AG08396 (cell line): ENCODE data around the gene CRYBG1.
"Not testable (repeated sequence)": the region's sequence is repeated elsewhere in the genome, so short reads cannot be mapped to it uniquely, and the experiment has no call there.

Experiments
- DNase-seq: peaks from one replicate; pipeline ENCODE4 v3.0.0; 2012; ENCODE audit warnings: low spot score, mixed read lengths

CRYBG1 gene

DNA sequence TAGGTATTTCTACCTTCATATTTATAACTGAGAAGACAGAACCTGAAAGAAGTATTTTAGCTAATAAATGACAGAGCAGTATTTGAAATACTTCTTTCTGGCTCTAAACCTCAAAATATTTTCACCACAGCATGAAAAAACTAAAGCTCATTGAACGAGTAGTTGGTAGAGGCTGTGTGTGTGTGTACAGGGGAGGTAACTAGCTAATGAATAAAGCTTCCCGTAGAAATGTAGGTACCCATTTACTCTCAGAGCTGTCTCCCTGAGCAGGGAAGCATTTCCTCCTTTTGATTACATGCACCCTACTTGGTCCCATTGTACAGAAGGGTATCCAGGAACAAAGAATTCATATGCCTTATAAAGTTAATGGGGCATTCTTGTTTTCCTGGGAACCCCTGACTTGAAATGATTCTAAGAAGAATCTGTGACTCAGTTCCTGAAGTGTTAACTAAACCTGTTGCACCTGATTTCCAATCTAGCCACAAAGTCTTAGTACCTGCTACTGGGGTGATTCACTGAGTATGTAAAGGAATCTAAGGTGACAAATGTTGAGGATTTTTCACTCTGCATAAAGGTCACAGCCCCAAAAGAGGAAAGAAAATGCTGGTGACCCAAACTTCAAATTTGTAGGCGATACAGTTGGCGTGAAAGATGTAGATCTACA lies 12.5 kb downstream of the CRYBG1 start:
- no peak for DNase-seq

DNA sequence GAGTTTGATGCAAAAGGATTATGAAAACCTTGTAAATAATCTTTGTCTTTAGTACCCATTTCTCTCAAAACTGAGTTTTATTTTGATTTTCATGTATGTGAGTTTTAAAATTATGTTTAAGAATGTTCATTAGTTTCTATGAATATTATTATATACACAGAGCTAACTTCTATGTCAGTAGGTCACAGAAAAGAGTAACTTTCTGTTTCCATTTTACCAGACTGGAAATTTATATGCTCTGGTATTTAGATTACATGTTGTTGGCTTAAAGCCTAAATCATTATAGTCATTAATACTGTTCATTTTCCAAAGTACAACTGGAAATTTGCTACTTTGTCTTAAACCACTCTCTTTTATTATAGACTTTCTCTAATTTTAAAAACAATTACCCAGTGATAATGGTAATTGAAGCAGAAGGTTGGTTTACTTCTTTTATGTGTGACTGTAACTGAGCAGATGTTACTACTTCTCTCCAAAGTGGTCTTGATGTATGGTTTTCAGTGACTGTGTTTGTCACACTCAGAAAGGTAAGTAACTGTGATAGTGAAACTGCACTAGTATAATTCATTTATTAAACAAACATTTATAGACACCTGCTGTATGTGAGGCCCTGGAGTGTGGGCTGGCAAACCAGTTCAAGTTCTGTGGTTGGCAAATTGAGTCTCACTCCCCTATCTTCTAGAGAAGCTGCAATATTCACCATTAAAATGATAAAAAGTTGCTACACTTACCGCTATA lies 13.2 kb downstream of the CRYBG1 start:
- DNase-seq, result no peak

DNA sequence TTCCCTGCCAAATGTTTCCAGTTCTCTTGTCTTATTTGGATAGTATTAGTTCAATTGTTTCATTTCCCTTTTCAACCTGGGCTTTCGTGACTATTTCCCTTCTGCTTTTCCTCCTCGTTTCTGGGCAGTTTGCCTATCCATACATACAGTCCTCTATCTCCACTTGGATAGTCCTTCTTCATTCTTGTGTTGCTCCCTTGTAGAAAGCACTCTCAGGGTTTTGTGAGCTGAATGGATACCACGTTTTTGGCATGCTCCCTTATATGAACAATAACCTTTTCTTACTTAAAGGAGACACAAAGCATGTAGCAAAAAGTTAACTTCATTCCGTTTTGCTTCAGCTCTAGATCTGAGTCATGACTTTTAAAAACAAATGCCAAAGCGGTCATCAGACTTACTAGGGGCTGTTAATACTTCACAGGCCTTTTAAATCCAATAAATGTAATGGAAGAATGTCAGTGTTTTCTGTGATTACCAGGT lies 16.6 kb downstream of the CRYBG1 start:
- no peak for DNase-seq

DNA sequence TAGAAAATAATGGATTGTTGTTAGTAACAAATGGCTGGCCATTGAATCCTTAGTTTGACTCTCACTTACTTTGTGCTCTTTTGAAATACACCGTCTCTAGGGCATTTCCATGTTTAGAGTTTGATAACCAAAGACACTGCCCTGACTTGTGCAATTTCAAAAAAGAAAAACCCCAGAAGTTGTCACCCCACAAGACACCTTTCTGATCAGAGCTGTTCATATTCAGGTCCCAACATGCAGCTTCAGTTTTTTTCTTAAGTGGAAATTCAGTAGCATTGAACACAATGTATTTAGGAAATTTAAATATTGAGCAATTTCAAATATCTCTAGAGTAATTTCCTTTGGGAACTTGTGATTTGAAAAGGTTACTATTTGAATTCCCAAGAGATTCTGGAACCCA lies 19.4 kb downstream of the CRYBG1 start:
- DNase-seq, result no peak

DNA sequence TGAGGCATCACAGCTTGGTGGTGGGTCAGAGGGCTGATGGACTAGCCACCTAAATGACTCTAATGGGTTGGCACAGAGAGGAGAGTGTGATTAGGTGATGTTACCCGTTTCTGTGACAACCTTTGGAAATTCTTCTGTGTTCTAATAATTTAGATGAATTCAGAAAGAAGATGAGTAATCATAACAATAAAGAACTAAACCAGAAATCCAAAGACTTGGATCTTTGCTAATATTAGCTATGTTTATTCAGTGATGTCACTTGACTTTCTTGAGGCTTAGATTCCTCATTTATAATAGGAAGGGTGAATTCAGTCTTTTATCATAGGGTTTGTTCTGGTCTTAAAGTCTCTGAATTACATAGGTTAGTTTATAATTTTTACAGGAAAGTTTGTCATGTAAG lies 19.9 kb downstream of the CRYBG1 start:
- DNase-seq, result no peak

DNA sequence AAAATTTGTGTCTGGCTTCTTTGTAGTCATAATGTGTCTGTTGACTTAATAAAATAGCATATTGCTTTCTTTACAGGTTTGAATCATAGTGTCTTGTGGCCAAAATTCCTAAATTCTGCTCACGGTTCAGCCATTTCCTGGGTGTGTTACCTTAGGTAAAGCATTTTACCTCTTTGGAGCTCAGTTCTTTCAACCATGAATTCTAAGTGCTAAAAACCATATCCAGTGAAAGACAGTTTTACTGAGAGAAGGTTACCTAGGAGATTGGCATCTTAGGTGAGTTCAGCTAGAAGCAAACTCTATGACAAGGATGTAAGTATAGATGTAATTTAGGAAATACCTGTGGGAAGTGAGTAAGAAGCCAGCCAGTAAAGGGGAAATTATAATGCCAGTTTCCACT lies 20.7 kb downstream of the CRYBG1 start:
- DNase-seq, result no peak

DNA sequence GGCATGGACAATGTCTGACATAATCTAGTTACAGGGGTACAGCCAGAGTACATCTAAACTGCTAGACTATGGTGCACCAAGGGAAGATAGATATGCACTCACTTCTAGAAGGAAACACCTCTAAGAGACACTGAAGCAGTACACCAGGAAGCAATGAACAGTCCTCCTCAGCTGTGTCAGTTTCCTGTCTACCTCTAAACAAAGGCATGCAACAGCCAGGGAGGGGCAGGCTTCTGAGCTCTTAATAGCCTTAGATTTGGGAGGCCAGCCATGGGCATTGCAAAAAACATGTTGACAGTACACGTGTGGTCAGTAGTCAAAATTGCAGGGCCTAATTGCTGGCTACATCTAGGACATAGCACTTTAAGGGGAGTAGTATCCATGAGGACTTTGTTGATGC lies 21.4 kb downstream of the CRYBG1 start:
- DNase-seq, result no peak

DNA sequence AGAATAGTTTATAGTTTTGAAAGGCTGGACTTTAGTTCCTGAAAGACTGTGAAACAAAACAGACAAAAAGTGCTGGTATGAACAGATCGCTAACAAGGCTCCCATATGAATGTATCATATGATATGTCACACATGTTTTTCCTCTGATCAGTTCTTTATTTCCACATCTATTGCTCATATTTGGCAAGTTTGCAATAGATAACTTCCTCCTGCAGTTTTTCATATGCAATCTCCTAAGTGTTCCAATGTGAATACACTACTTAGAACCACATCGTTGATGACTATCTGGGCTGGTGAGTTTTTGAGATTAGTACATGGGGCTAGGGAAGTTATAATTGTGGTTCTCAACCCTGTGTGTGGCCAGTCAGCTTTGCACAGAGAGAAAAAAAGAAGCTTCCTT lies 23.1 kb downstream of the CRYBG1 start:
- DNase-seq, result no peak

DNA sequence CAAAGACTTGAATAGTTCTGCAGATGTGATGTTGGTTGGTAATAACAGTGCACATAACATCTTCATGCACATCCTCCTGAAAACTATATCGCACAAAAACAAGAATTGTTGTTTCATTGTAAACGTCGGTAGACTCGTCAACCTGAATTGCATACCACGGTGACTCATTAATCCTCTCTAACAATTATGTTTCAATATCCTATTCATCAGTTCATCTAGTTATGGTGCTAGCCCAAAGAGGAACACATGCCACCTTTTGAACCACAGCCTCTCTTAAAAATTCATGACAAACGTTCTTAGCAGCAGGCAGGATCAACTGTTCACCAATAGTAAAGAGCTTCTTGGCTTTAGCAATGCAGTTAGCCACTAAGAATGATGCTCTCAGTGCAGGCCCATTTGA lies 25.0 kb downstream of the CRYBG1 start:
- no peak for DNase-seq

DNA sequence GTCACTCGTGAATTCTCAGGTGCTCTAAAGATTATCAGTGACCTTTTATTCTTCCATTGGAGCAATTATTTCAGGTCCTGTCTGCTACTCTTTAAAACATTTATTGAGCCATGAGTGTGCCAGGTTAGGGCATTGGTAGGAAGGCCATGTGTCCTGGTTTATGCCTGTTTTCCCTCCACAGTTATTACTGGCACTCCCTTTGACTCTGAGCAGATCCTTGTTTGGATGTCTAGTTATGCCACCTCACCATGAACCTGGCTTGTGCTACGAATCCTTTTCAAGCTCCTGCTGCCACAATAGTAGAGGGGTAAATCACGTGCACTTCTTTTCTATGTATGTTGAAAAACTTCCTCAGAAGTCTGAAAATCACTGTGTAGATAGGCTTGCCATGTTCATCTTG lies 27.4 kb downstream of the CRYBG1 start:
- no peak for DNase-seq

DNA sequence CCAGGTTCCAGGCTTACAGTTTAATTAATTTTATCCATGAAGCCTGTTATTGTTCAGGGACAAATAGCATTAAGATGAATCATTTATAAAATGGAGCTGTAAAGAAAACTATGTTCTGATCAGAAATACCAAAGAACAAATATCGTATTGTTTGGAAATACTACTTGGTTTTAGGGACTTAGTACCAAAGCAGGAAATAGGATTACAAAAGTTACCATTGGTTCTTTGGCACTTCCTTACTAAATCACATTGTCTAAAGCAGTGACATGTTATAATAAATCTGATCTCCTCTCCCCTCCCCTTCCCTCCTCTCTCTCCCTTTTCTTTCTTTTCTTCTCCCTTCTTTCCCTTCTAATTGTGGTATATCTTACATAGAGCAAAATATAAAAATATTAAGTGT lies 29.6 kb downstream of the CRYBG1 start:
- DNase-seq, result no peak

DNA sequence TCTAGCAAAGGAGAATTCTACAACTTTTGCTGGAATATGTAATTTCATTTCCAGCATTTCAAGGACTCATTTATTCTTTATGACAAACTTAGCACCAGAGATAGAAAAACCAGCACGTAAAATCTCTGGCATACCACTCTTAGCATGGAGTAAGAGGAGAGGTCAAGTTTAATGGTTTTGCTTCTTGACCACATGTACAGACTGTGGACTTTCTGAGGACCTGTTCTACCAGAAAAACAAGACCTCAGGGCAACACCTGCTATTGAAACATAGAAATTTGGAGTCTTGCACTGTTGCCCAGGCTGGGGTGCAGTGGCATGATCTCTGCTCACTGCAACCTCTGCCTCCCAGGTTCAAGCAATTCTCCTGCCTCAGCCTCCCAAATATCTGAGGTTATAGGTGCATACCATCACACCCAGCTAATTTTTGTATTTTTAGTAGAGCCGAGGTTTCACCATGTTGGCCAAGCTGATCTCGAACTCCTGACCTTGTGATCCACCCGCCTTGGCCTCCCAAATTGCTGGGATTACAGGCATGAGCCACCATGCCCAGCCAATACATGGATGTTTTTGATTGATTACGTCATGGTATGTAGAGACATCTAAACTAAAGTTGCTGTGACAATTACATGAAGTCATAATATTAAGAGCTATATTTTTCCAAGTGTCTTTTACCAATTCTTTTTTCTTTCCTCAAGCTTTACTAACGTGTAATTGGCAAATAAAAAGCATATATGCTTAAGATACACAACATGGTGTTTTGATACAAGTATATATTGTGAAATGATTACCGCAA lies 36.1 kb downstream of the CRYBG1 start:
- DNase-seq, result no peak

DNA sequence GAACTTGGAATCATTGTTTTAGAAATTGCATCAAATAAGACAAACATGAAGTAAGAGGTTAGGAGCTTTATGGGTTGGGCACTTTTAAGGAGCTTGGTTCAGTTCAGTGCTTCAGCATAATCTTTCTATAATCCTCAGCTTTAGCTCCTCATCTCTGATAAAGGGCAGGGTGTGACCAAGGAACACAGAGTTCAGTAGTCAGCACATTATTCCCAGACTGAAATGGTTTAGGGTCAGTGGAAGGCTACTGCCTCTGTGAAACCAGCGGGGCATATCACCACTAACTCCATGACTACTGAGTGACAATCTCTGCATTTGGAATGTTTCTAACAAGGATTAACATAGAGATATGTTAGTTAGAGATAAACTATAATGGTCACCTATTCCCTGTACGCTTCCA lies 36.9 kb downstream of the CRYBG1 start:
- no peak for DNase-seq

DNA sequence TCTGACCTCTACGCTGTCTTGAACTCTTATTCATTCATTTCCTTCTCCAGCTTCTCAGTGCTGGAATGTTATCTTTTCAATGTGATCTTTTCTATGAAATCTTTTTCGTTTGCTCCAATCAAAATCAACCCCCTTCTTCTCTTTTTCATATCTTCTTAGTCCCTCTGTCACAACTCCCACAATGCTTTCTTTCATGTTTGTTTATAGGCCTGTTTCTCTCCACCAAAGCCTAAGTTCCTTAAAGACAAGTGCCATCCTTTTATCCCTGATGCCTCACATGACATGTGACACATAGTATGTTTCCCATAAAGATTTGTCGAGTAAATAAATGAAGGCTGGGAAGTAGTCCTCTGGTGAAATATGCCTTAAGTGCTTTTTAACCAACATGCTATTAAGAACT lies 38.1 kb downstream of the CRYBG1 start:
- DNase-seq, result no peak

DNA sequence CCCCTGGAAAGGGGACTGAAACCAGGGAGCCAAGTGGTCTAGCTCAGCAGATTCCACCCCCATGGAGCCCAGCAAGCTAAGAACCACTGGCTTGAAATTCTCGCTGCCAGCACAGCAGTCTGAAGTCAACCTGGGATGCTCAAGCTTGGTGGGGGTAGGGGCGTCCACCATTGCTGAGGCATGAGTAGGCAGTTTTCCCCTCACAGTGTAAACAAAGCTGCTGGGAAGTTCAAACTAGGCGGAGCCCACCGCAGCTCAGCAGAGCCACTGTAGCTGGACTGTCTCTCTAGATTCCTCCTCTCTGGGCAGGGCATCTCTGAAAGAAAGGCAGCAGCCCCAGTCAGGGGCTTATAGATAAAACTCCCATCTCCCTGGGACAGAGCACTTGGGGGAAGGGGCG lies 44.5 kb downstream of the CRYBG1 start:
- not testable (repeated sequence) for DNase-seq

DNA sequence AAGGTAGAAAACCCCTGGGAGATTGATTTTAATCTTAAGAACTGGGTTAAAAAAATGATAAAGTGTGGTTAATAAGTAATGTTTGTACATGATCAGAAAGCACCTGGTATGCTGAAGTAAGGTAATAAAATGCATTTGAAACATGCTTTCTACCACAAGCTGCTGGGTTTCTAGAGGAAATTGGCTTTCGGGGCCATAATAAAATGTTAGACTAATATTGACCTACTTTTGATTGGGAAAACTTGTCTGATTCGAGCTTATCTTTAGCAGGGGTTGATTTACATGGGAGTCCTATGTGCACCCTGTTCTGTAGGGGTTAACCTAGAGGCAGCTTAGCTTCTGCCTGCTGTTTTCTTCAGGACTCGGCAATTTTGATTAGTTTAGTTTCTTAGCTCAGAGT lies 50.5 kb downstream of the CRYBG1 start:
- DNase-seq, result no peak

DNA sequence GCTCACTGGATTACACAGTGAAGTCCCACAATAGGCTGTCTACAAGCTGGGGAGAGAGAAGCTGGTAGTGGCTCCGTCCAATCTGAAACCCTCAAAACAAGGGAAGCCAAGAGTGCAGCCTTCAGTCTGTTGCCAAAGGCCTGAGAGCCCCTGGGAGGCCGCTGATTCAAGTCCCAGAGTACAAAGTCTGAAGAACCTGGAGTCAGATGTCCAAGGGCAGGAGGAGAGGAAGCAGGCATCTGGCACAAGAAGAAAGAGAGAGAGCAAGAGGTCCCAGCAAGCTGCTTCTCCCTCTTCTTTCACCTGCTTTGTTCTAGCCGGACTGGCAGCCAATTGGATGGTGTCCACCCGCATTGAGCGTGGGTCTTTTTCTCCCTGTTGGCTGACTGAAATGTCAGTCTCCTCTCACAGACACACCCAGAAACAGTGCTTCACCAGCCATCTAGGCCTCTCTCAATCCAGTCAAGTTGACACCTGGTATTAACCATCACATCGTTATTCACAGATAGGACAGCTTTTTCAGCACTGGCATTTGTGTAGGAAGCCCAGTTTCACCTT lies 51.2 kb downstream of the CRYBG1 start:
- no peak for DNase-seq

DNA sequence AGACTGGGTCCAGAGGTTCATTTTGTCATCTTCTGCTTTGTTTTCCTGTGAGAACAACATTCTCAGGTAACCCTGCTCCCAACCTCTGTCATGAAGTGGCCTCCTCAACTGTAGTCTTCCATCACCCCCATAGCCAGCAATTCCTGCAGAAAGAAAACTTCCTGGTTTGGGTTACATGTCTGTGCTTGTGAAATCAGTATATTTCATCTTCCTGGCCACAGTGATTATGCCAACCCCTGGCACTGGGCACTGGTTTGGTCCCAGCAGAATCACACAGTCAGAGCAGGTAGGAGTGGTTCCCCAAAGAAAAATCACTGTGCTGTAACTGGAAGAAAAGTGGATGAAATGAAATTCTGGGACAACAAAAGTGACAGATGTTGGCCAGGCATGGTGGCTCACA lies 52.5 kb downstream of the CRYBG1 start:
- DNase-seq, result no peak

DNA sequence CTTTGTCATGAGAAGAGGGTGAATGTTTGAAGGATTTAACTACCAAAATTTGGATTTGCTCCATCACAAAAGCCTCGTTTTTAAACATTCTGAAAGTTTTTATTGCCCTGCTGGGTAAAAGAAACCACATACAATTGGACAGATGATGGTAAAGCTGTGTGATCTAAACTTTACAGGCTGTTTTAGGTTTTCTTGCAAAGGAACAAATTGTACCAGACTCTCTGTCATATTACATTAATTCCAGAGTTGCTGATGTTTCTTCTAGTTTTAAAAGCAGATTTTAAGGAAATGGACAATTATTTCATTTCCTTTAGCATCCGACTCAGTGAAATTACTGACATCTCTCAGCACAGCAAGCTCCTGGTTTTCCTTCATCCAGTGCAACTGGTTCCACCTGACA lies 53.2 kb downstream of the CRYBG1 start:
- no peak for DNase-seq

DNA sequence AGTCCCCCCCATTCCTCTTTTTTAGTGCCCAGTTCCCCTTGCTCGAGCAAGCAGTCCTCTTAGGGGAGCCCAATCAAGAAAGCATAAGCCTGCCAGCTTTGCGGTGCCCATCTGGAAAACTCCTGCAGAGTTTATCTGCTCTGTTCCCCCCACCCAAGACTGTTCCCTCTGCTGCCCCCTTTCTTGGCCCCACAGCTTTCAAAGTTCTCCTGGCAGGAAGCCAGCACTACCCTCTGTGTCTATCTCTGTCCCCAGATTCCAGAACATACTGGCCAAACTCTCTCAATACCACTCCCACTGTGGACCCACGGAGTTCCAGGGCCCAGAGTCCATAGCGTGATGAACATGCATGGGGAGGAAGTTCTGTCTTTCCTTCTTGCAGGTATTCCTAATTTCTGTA lies 55.4 kb downstream of the CRYBG1 start:
- DNase-seq, result no peak

DNA sequence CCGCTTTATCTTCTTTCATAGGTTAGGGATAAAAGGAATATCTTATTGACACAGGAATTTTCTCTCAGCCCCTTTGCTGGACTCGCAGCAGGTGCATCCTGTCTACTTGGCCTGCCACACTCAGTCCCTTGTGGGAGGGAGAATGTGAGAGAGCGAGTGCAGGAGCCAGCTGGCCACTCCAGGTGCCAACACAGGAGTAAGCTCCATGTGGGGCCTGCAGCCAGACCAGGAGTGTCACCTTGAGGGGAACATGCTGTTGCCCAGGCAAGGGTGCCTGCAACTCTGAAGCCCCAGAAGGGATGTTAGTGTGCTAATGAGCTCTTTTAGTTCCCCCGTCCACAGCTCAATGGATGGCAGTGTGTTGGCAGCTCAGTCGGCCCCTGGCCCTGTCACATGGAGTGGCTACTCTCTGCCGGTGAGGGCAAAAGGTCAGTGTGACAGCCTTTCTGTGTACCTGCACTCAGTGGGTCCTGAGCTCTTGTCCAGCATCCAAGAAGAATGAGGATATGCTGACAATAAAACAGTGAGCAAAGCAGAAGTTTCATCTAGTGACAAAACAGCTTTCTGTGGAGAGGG lies 57.1 kb downstream of the CRYBG1 start:
- DNase-seq, result no peak

DNA sequence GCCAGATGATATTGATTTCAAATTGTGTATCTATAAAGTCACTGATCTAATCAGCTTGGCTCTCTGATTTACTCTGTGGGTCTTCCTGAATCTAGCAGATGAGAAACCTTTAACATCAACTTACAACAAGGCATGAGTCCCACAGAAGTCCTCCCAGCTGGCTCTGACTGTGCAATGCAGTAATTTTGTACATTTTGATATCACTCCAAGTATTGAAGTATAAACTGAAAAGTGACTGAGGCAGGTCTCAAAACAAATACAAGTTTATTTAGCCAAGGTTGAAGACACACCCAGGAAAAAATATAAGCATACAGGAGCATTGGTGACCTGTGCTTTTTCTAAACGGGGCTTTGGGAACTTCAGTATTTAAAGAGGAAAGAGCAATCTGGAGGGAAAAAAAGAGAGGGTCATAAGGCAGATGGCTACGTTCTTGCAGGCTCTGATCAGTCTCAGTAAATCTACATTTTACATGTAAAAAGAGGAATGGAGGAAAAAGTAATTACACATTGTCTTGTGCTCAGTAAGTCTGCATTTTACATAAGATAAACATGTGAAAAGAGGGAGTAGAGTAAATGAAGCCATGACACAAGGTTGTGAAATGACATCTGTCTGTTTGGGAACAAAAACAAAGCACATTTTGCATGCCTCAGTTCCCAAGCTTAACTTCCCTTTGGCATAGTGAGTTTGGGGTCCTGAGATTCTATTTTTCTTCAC lies 59.5 kb downstream of the CRYBG1 start:
- DNase-seq, result no peak
